HG02885 (cell line): ENCODE results near the gene UTP18.
"Not testable (repeated sequence)": the region's sequence is repeated elsewhere in the genome, so short reads cannot be mapped to it uniquely, and the experiment has no call there.

Source experiments
- ATAC-seq: cut with Tn5 transposase; IDR thresholded peaks from one replicate; pipeline ENCODE4 v1.9.1; 2021; ENCODE audit warnings: mild to moderate bottlenecking; ENCODE audit not compliant: unreplicated experiment, poor library complexity

The UTP18 gene

GRCh38 chr17:51258756-51259563 lies 1.4 kb upstream of the UTP18 start:
- ATAC-seq, result no peak

- ATAC-seq, result peak; percentile 74
These were observed 646 bp upstream of the UTP18 start, which contains the start of gene MBTD1 for GRCh38 chr17:51259564-51260236. TSS of gene MBTD1 (minus strand) at chr17:51260049. CDS start at chr17:51225161, 34,888 bp downstream.

GRCh38 chr17:51261024-51261963 lies 948 bp downstream of the UTP18 start:
- no peak for ATAC-seq

GRCh38 chr17:51263006-51263405 lies 2.7 kb downstream of the UTP18 start:
- ATAC-seq, result no peak

GRCh38 chr17:51264466-51264865 lies 4.1 kb downstream of the UTP18 start:
- ATAC-seq, result not testable (repeated sequence)

GRCh38 chr17:51269991-51270390 lies 9.6 kb downstream of the UTP18 start:
- no peak for ATAC-seq

- no peak for ATAC-seq
These were observed 10.3 kb downstream of the UTP18 start for GRCh38 chr17:51270636-51271035.

GRCh38 chr17:51272812-51273211 lies 12.5 kb downstream of the UTP18 start:
- ATAC-seq, result no peak

- no peak for ATAC-seq
These were observed 15.0 kb downstream of the UTP18 start for GRCh38 chr17:51275381-51275780.

GRCh38 chr17:51279183-51279582 lies 18.8 kb downstream of the UTP18 start:
- no peak for ATAC-seq

GRCh38 chr17:51287412-51287811 lies 27.1 kb downstream of the UTP18 start:
- no peak for ATAC-seq

- ATAC-seq, result no peak
These were observed 29.4 kb downstream of the UTP18 start for GRCh38 chr17:51289696-51290111.

- not testable (repeated sequence) for ATAC-seq
These were observed 34.0 kb downstream of the UTP18 start for GRCh38 chr17:51294338-51294737.

GRCh38 chr17:51298508-51299371 lies 38.4 kb downstream of the UTP18 start:
- ATAC-seq, result no peak

- ATAC-seq, result no peak
These were observed 39.5 kb downstream of the UTP18 start for GRCh38 chr17:51299859-51300258.

- no peak for ATAC-seq
These were observed 44.8 kb downstream of the UTP18 start for GRCh38 chr17:51305182-51305581.

- not testable (repeated sequence) for ATAC-seq
These were observed 51.7 kb downstream of the UTP18 start for GRCh38 chr17:51312003-51312402.

- ATAC-seq, result no peak
These were observed 58.8 kb downstream of the UTP18 start for GRCh38 chr17:51319186-51319585.

- ATAC-seq, result peak; percentile 71
These were observed 62.2 kb downstream of the UTP18 start for GRCh38 chr17:51322390-51323029.
